ENCODE data around the gene IL1RAPL2. TPM values are rescaled to one million over a fixed set of nuclear protein-coding genes. Genes with fewer than 3 reads are reported as not detected.
A peak's percentile ranks its signal among the peaks of the same experiment; 100 is the strongest.

The IL1RAPL2 gene
- polyA plus RNA-seq, 1 of the 3 experiments (the other 2 are of a cell fraction) = 0.13 TPM

DNA sequence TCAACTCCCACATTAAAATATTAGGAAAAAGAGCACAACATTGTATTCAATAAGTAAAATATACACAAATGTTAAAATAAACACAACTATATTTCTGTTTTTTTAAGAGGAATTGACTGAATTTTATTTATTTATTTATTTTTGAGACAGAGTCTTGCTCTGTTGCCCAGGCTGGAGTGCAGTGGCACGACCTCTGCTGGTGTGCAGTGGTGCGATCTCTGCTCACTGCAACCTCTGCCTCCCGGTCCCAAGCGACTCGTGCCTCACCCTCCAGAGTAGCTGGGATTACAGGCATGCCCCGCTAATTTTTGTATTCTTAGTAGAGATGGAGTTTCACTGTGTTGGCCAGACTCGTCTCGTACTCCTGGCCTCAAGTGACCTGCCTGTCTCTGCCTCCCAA, 623.1 kb downstream of the IL1RAPL2 start:
- DNase-seq = no peak
- Histone ChIP-seq H3K27ac (ENCODE audit: low read depth in 2 of 2, low read length in 1 of 2) (no peak overlapping the region), H3K4me1 (ENCODE audit: control insufficient read depth in 1 of 2, insufficient read depth in 2 of 2, low read depth in 1 of 2, low read length in 1 of 2) (no peaks in the 10 kb centered on the region), H3K79me2 (ENCODE audit: insufficient read depth) (no peaks in the 10 kb centered on the region), H3K9me3 (no peaks in the 10 kb centered on the region), H3K9me2 (no peaks in the 10 kb centered on the region), H3K4me3 (ENCODE audit: low read depth in 2 of 2, low read length in 1 of 2) (no peak overlapping the region), H3K36me3 (replicated peaks in 1 of 2; ENCODE audit: control insufficient read depth in 1 of 2, insufficient read depth in 2 of 2, low read length in 1 of 2) (no peaks in the 10 kb centered on the region), H2AFZ (ENCODE audit: low read depth) (no peak overlapping the region), H3K27me3 (ENCODE audit: insufficient read depth) (no peaks in the 10 kb centered on the region), H3K9ac (no peak overlapping the region), H3F3A (replicated peaks; ENCODE audit: insufficient read depth) (no peaks in the 10 kb centered on the region), H3K4me2 (no peak overlapping the region), H4K20me1 (ENCODE audit: insufficient read depth) (no peaks in the 10 kb centered on the region)
- POLR2A ChIA-PET = no interaction called here
- WGBS (ENCODE audit: low lambda C conversion rate) = 7% methylated on average over 8 of the region's 8 CpGs
- TF ChIP-seq, protein P1, sequence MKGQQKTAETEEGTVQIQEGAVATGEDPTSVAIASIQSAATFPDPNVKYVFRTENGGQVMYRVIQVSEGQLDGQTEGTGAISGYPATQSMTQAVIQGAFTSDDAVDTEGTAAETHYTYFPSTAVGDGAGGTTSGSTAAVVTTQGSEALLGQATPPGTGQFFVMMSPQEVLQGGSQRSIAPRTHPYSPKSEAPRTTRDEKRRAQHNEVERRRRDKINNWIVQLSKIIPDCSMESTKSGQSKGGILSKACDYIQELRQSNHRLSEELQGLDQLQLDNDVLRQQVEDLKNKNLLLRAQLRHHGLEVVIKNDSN (IDR thresholded peaks at IDR 0.05; ENCODE audit: borderline replicate concordance, low read depth) = no peak
- CTCF ChIA-PET = interaction anchor here (0.9 to 2.3 kb wide), 3 partner anchors 12 to 44 kb away, joined by 3 to 14 read pairs (median 9); no protein-coding TSS in a partner anchor

- ChIA-PET CTCF (interaction anchor here (0.6 to 2.3 kb wide), 17 partner anchors 9 to 185 kb away, joined by 3 to 14 read pairs (median 4); no protein-coding TSS in a partner anchor), POLR2A (no interaction called here)
- H3K9me3 ChIP-seq = no peaks in the 10 kb centered on the region
- H3K79me2 ChIP-seq (ENCODE audit: insufficient read depth) = no peaks in the 10 kb centered on the region
- no peaks in the 10 kb centered on the region for H3K36me3 ChIP-seq (replicated peaks in 1 of 2; ENCODE audit: control insufficient read depth in 1 of 2, insufficient read depth in 2 of 2, low read length in 1 of 2)
- no peaks in the 10 kb centered on the region for H4K20me1 ChIP-seq (ENCODE audit: insufficient read depth)
- peak; percentile 7 for DNase-seq
- H3K27ac ChIP-seq (ENCODE audit: low read depth in 2 of 2, low read length in 1 of 2) = no peak overlapping the region
- no peaks in the 10 kb centered on the region for H3F3A ChIP-seq (replicated peaks; ENCODE audit: insufficient read depth)
- 0% methylated on average over 2 of the region's 2 CpGs for WGBS (ENCODE audit: low lambda C conversion rate)
- H3K4me2 ChIP-seq = no peak overlapping the region
- no peaks in the 10 kb centered on the region for H3K9me2 ChIP-seq
- TF ChIP-seq IRF3 (IDR thresholded peaks at IDR 0.05; ENCODE audit: low read depth, low read length) = no peak
- no peak for TF ChIP-seq PBX3 (IDR thresholded peaks at IDR 0.05)
- TF ChIP-seq FOXM1 (IDR thresholded peaks at IDR 0.05; ENCODE audit: low read depth) = no peak
- TF ChIP-seq, protein P2, sequence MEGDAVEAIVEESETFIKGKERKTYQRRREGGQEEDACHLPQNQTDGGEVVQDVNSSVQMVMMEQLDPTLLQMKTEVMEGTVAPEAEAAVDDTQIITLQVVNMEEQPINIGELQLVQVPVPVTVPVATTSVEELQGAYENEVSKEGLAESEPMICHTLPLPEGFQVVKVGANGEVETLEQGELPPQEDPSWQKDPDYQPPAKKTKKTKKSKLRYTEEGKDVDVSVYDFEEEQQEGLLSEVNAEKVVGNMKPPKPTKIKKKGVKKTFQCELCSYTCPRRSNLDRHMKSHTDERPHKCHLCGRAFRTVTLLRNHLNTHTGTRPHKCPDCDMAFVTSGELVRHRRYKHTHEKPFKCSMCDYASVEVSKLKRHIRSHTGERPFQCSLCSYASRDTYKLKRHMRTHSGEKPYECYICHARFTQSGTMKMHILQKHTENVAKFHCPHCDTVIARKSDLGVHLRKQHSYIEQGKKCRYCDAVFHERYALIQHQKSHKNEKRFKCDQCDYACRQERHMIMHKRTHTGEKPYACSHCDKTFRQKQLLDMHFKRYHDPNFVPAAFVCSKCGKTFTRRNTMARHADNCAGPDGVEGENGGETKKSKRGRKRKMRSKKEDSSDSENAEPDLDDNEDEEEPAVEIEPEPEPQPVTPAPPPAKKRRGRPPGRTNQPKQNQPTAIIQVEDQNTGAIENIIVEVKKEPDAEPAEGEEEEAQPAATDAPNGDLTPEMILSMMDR (IDR thresholded peaks at IDR 0.05) = peak; percentile 92
- no peak for TF ChIP-seq GABPA (IDR thresholded peaks at IDR 0.05; ENCODE audit: low read depth)
- TF ChIP-seq TEAD4 (IDR thresholded peaks at IDR 0.05; ENCODE audit: borderline replicate concordance, insufficient read depth) = no peak
- TF ChIP-seq SMC3 (IDR thresholded peaks at IDR 0.05; ENCODE audit: low read depth, low read length) = peak; percentile 9; the same call in 1 of the 2 replicates
- TF ChIP-seq FOXJ3 (CRISPR knock-in tag; IDR thresholded peaks at IDR 0.05) = no peak
- peak; percentile 49; the same call in 1 of the 2 replicates for TF ChIP-seq RAD21 (IDR thresholded peaks at IDR 0.05; ENCODE audit: low read length)
- H3K27me3 ChIP-seq (ENCODE audit: insufficient read depth) = 0 out of 2 replicates have a peak, but pooled peaks cover 8% of the 10 kb centered on the region
- H2AFZ ChIP-seq (ENCODE audit: low read depth) = no peak overlapping the region
- no peak overlapping the region for H3K9ac ChIP-seq
- H3K4me1 ChIP-seq (ENCODE audit: control insufficient read depth in 1 of 2, insufficient read depth in 2 of 2, low read depth in 1 of 2, low read length in 1 of 2) = no peaks in the 10 kb centered on the region
- H3K4me3 ChIP-seq (ENCODE audit: low read depth in 2 of 2, low read length in 1 of 2) = no peak overlapping the region; a peak in 1 of 4 replicates
These were observed 624.4 kb downstream of the IL1RAPL2 start for GRCh38 chrX:105190252-105190853.

Data from SK-N-SH (cell line).